T-helper 1 cell treated with Interleukin-12 subunit alpha and Interleukin-12 subunit beta and Interleukin-4 antibody, amounts not matched to agents 30 μg/mL and 1 μg/mL, for 36 hours (primary cell): Measurements from ENCODE around the gene ANGPTL4.
"Not testable (repeated sequence)": the region's sequence is repeated elsewhere in the genome, so short reads cannot be mapped to it uniquely, and the experiment has no call there.

Experiments used
- H3K27ac Mint-ChIP-seq: one replicate; pipeline ENCODE4 v1.8.0; 2021; ENCODE audit warnings: mild to moderate bottlenecking, mixed read lengths
- H3K27me3 Mint-ChIP-seq: one replicate; pipeline ENCODE4 v1.8.0; 2021; ENCODE audit warnings: low read depth, mixed read lengths
- H3K36me3 Mint-ChIP-seq: one replicate; pipeline ENCODE4 v1.8.0; 2021; ENCODE audit warnings: low read depth, mixed read lengths
- H3K4me1 Mint-ChIP-seq: one replicate; pipeline ENCODE4 v1.8.0; 2021; ENCODE audit warnings: low read depth, mixed read lengths
- H3K4me3 Mint-ChIP-seq: one replicate; pipeline ENCODE4 v1.8.0; 2021; ENCODE audit warnings: mild to moderate bottlenecking, moderate library complexity, mixed read lengths
- H3K9me3 Mint-ChIP-seq: one replicate; pipeline ENCODE4 v1.8.0; 2021; ENCODE audit warnings: mixed read lengths

ANGPTL4 gene

GRCh38 chr19:8367327-8368001, 3.5 kb downstream of the ANGPTL4 start:
- H3K36me3 Mint-ChIP-seq = no peaks in the 10 kb centered on the region
- no peak overlapping the region for H3K4me3 Mint-ChIP-seq
- H3K27ac Mint-ChIP-seq = no peak overlapping the region
- H3K9me3 Mint-ChIP-seq = no peaks in the 10 kb centered on the region
- H3K4me1 Mint-ChIP-seq = peaks cover 13% of the 10 kb centered on the region
- peaks cover 39% of the 10 kb centered on the region for H3K27me3 Mint-ChIP-seq

GRCh38 chr19:8370176-8371010, 6.4 kb downstream of the ANGPTL4 start:
- Mint-ChIP-seq H3K27ac (no peak overlapping the region), H3K4me3 (no peak overlapping the region), H3K4me1 (peaks cover 5% of the 10 kb centered on the region), H3K36me3 (no peaks in the 10 kb centered on the region), H3K9me3 (no peaks in the 10 kb centered on the region), H3K27me3 (peaks cover 22% of the 10 kb centered on the region)

GRCh38 chr19:8371011-8371804, 7.3 kb downstream of the ANGPTL4 start:
- H3K9me3 Mint-ChIP-seq = no peaks in the 10 kb centered on the region
- peaks cover 5% of the 10 kb centered on the region for H3K4me1 Mint-ChIP-seq
- peaks cover 15% of the 10 kb centered on the region for H3K27me3 Mint-ChIP-seq
- H3K4me3 Mint-ChIP-seq = no peak overlapping the region
- H3K36me3 Mint-ChIP-seq = no peaks in the 10 kb centered on the region
- H3K27ac Mint-ChIP-seq = no peak overlapping the region

GRCh38 chr19:8373867-8374813, 10.2 kb downstream of the ANGPTL4 start:
- peaks cover 8% of the 10 kb centered on the region for H3K4me1 Mint-ChIP-seq
- H3K27me3 Mint-ChIP-seq = no peaks in the 10 kb centered on the region
- H3K36me3 Mint-ChIP-seq = no peaks in the 10 kb centered on the region
- H3K27ac Mint-ChIP-seq = no peak overlapping the region
- no peak overlapping the region for H3K4me3 Mint-ChIP-seq
- H3K9me3 Mint-ChIP-seq = no peaks in the 10 kb centered on the region

GRCh38 chr19:8375766-8376165, 11.8 kb downstream of the ANGPTL4 start:
- H3K27me3 Mint-ChIP-seq, H3K9me3 Mint-ChIP-seq, H3K4me3 Mint-ChIP-seq, H3K36me3 Mint-ChIP-seq, H3K4me1 Mint-ChIP-seq, H3K27ac Mint-ChIP-seq: not testable (repeated sequence)

GRCh38 chr19:8376373-8376974, 12.5 kb downstream of the ANGPTL4 start:
- H3K4me3 Mint-ChIP-seq, H3K27me3 Mint-ChIP-seq, H3K4me1 Mint-ChIP-seq, H3K36me3 Mint-ChIP-seq, H3K27ac Mint-ChIP-seq, H3K9me3 Mint-ChIP-seq: not testable (repeated sequence)

- Mint-ChIP-seq H3K27ac (no peak overlapping the region), H3K4me1 (peaks cover 6% of the 10 kb centered on the region), H3K27me3 (no peaks in the 10 kb centered on the region), H3K9me3 (no peaks in the 10 kb centered on the region), H3K4me3 (no peak overlapping the region), H3K36me3 (no peaks in the 10 kb centered on the region)
These were observed 13.6 kb downstream of the ANGPTL4 start for GRCh38 chr19:8377598-8377997.

GRCh38 chr19:8379156-8379891, 15.4 kb downstream of the ANGPTL4 start:
- H3K4me1 Mint-ChIP-seq, H3K4me3 Mint-ChIP-seq, H3K9me3 Mint-ChIP-seq, H3K27ac Mint-ChIP-seq, H3K27me3 Mint-ChIP-seq, H3K36me3 Mint-ChIP-seq: not testable (repeated sequence)

- H3K4me1 Mint-ChIP-seq = not testable (repeated sequence)
These were observed 20.6 kb downstream of the ANGPTL4 start for GRCh38 chr19:8384569-8384968.

GRCh38 chr19:8385103-8385502, 21.1 kb downstream of the ANGPTL4 start:
- not testable (repeated sequence) for H3K36me3 Mint-ChIP-seq, H3K9me3 Mint-ChIP-seq, H3K27ac Mint-ChIP-seq, H3K4me3 Mint-ChIP-seq, H3K27me3 Mint-ChIP-seq
- H3K4me1 Mint-ChIP-seq = peaks cover 12% of the 10 kb centered on the region

More at GRCh38 chr19:8384569-8384968, 20.6 kb downstream of the ANGPTL4 start:
- not testable (repeated sequence) for H3K27me3 Mint-ChIP-seq, H3K9me3 Mint-ChIP-seq, H3K4me3 Mint-ChIP-seq, H3K36me3 Mint-ChIP-seq
- peak overlapping the region; percentile 10 for H3K27ac Mint-ChIP-seq

GRCh38 chr19:8385566-8385965, 21.6 kb downstream of the ANGPTL4 start:
- H3K4me3 Mint-ChIP-seq, H3K9me3 Mint-ChIP-seq, H3K27me3 Mint-ChIP-seq, H3K27ac Mint-ChIP-seq, H3K36me3 Mint-ChIP-seq: not testable (repeated sequence)
- peaks cover 12% of the 10 kb centered on the region for H3K4me1 Mint-ChIP-seq

GRCh38 chr19:8386419-8386818, 22.5 kb downstream of the ANGPTL4 start:
- H3K4me1 Mint-ChIP-seq = peaks cover 12% of the 10 kb centered on the region
- not testable (repeated sequence) for H3K27me3 Mint-ChIP-seq, H3K36me3 Mint-ChIP-seq, H3K9me3 Mint-ChIP-seq, H3K27ac Mint-ChIP-seq, H3K4me3 Mint-ChIP-seq

GRCh38 chr19:8386990-8387389, 23.0 kb downstream of the ANGPTL4 start:
- Mint-ChIP-seq H3K9me3 (no peaks in the 10 kb centered on the region), H3K36me3 (peaks cover 3% of the 10 kb centered on the region), H3K4me3 (peak overlapping the region; percentile 14), H3K27me3 (no peaks in the 10 kb centered on the region), H3K4me1 (peaks cover 15% of the 10 kb centered on the region), H3K27ac (no peak overlapping the region)
